ENCODE results near the gene SLC3A2.
"Not testable (repeated sequence)": the region's sequence is repeated elsewhere in the genome, so short reads cannot be mapped to it uniquely, and the experiment has no call there.

The SLC3A2 gene

DNA sequence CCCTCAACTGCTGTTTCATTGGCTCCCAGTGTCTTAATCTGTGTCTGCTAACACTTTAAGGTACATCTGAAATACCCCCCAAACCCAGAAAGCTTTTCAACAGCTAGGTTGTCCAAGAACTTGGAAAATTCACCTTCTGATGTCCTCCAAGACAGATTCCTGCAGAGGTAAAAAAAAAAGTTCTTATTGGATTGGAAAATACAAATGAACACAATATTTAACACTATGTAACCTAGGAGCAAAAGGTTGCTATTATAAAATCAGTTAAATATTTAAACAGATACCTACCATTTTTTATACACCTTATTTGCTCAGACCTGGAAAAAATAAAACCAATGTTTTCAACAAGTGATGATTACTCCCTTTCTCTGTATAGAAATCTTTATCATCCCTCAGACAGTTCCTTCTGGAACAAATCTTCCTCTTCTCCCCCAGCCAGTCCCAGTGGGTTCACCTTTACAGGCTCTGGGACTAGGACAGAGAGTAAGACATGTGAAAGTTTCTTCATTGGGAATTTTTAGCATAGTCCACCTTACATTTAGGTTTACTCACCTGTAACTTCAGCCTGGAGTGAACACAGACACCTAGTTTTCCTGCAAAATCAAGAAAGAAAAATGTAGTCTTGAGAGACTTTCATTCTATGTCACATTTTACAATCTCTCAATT, 28.0 kb upstream of the SLC3A2 start:
- no peak for DNase-seq

DNA sequence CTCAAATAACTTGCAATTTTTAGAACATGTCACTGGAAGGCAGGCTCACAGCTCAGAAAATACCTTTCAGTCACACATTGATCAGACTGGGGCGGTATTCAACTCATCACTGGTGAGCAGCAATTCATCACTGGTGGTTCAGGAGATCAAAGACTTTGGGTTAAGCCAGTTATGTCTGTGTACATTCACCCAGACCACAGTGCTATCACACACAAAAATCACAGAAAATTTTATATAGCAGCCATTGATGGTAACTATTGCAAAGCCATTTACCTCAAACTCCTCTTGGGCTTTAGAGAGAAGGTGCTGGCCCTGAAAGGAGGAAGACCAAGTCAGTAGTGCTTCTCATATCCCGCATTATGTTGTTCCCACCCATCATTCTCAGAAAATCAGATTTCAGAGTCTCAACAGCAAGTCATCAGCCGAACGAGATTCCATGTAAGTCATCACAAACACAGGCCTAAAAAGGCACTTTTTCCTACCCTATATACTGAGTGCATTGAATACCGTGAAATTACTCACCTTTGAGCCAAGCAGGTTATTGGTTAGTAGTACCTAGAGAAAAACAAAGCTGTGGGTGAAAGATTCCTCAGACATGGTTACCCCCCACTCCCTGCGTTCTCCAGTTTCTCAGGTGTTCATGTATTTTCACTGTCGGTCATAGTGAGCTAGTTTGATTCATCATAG, 27.3 kb upstream of the SLC3A2 start:
- DNase-seq = peak in 1 of 2 experiments; percentile 21

- DNase-seq = no peak
Observed at GRCh38 chr11:62854013-62854824, 26.5 kb upstream of the SLC3A2 start.

DNA sequence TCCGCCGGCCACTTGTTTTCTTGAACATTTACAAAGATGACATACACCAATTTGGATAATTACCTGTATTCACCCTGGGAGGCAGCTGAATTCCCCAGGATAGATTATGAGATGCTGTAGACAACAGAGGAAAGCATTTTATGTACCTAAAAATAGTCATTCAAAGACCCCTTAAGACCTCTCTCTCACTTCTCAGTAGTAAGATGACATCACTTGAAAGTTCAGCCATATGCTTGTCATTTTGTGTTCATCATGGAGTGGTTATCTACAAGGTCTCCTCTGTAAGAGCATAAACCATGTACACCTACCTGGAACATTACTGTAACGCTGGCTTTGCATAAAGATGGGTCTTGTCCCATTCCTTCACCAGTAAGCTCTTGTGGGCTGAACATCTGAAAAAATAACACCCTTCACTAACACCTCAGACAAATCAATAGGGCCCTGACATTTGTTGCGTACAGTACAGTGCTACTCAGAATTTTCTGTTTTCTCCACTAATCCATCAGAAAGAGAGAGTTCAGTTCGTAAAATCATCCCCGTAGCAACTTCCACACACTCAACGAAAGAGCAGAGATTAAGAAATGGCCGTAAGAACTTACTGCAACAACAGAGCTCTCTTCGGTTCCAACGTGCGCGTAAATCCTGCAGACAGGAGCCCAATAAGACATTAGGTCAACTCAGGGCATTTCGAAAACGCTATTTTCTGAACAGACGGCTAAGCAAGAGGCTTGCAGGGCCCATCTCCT, 25.7 kb upstream of the SLC3A2 start:
- no peak for DNase-seq

- DNase-seq = peak; percentile 98
Observed at GRCh38 chr11:62855571-62856332, 24.9 kb upstream of the SLC3A2 start.

- DNase-seq = no peak
Observed at GRCh38 chr11:62856333-62856895, 24.3 kb upstream of the SLC3A2 start.

DNA sequence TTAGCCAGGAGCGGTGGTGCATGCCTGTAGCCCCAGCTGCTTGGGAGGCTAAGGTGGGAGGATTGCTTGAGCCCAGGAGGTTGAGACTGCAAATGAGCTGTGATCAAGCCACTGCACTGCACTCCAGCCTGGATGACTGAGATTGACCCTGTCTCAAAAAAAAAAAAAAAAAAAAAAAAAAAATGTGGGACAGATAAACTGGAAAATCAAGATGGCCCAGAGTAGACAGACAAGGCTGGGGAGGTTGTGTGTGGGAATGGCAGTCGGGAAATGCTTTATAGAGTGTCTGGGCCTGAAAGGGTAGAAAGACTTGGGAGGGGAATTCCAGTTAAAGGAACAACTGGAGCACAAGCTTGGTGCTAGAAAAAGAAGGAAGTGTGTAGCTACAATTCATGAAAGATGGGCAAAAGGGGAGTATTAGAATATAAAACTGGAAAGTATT, 23.1 kb upstream of the SLC3A2 start:
- DNase-seq = no peak

DNA sequence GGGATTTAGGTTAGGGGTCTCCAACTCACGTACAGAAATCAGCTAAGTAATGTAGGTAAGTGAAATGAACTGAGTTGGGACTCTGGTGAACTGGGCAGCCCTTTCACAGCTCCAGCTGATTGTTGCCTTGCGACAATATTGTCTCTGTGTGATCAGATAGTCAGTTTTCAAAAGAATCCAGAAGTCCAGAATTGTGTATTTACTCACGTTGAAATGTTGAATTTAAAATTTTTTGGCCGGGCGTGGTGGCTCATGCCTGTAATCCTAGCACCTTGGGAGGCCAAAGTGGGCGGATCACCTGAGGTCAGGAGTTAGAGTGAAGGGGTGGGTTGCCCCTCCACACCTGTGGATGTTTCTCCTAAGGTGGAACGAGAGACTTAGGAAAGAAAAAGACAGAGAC, 22.5 kb upstream of the SLC3A2 start:
- DNase-seq = no peak

DNA sequence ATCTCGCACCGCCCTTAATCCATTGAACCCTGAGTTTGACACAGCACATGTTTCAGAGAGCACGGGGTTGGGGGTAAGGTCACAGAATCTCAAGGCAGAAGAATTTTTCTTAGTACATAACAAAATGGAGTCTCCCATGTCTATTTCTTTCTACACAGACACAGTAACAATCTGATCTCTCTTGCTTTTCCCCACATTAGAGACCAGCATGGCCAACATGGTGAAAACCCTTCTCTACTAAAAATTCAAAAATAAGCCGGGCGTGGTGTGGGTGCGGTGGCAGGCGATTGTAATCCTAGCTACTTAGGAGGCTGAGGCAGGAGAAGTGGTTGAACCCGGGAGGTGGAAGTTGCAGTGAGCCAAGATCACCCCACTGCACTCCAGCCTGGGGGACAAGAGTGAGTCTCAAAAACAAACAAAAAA, 21.4 kb upstream of the SLC3A2 start:
- DNase-seq = not testable (repeated sequence)

- DNase-seq = no peak
Observed at GRCh38 chr11:62860835-62861563, 19.7 kb upstream of the SLC3A2 start.

GRCh38 chr11:62861564-62862192, 19.0 kb upstream of the SLC3A2 start:
- DNase-seq = not testable (repeated sequence)

DNA sequence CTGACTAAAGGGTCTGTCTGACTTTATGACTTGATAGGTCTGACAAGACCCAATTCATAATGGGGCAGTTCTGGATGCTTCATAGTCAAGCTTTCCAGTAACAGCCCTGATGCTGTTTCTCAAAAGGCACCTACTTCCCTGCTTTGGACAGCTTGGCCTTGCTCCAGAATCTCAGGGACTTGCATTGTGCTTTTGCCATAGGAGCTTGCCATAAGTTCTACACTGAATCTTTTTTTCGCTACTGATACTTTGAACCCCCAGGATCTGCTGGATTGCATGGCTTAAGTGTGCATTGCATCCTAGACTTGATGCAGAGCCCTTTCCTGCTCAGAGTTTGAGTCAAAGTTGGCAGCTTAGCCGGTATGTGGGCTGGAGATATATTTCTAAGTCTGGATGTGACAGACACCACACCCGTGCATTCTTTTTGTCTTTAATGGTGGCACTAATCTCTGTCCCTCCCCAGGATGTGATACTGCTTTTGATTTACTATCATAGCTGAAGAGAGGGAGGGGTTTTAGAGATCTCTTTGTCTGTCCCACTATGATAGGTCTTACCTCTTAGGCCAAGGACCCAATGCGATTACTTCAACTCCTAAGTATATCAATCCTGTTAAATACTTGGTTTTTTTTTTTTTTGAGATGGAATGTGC, 16.9 kb upstream of the SLC3A2 start:
- DNase-seq = no peak

DNA sequence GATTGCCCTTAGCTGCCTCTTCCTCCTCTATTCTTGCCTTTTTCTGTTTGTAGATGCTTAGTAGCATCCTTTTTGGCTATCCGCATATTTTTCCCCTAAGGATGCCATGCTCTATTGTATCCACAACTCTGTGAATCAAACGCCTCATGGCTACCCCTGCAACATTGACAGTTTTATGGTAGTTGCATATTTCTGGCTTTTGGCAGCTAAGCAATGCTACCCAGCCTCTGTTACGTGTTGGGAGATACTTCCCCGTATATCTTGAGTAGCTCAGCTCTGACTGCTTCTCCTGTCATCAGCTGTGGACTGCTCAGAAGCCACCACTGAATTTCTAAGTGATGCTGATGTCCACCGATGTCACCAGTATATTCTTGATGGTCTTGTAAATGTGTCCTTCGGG, 15.1 kb upstream of the SLC3A2 start:
- no peak for DNase-seq

DNA sequence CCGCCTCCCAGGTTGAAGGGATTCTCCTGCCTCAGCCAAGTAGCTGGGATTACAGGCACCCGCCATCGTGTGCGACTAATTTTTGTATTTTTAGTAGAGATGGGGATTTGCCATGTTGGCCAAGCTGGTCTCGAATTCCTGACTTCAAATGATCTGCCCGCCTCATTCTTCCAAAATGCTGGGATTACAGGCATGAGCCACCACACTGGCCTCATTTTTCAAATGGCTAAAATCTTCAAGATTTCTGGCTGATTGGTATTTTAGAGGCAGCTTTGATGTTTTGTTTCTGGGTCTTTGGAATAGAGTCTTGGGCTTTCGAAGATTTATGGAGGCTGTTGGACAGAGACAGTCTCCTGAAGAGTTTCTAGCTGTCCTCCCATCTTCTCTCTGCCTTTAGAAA, 5.8 kb upstream of the SLC3A2 start:
- DNase-seq = no peak

- no peak for DNase-seq
Observed at GRCh38 chr11:62875698-62876478, 4.8 kb upstream of the SLC3A2 start.

- no peak for DNase-seq
Observed at GRCh38 chr11:62876712-62877111, 4.0 kb upstream of the SLC3A2 start.

DNA sequence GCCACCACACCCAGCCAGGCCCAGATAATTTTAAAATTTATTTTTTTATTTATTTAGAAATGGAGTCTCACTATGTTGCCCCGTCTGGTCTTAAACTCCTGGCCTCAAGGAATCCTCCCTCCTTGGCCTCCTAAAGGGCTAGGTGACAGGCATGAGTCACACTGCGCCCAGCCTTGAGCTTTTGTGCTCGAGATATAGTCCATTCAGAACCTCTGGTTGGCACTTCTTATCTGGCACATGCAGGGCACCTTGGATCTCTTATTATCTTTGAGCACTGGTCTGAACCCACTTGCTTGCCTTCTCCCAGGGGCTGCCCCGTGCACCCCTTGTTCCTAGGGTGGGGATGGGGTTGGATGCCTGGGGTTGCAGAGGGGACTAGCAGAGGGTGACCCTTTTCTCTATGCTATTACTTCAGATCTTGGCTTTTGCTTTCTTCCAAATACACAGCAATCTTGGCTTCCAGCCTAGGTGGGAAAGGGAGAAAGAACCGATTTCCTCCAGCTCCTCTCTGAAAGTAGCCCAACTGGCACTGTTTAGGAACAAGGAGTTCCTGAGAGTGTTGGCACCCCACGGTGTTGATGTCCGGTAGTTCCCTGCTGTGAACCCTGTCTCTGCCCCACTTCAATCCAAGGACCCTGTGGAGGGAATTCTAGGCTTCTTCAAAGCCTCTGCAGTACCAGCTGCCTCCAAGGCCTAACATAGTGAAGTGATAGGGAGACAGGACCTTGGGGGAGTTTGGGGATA, 1.3 kb upstream of the SLC3A2 start:
- no peak for DNase-seq

DNA sequence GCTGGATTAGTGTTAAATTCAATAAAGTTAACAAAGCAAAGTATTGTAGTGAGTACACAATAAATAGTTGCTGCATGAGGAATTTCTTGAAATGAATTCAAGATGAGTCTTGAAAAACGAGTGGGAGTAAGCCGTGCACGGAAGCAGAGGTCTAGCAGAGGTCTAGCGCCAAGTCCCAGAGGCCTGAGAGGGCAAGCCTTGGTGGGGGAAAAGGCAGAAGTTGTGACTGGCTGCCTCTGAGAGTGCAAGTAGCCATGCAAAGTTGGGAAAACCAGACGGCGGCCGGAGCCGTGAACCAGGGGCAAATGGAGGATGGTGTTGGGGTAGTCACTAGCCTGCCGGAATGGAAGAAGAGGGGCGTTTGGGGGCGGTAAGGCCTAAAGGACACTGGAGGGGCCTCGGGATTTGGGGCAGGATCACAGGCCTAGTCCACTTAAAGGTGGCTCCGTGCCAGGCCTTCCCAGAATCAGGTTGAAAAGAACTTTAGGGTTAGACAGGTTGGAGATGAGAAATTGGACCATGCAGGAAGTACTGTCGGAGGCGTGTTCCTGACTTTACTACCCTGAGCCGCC, 379 bp upstream of the SLC3A2 start:
- no peak for DNase-seq
